ENCODE data around the gene RIPPLY2. TPM values are rescaled to one million over a fixed set of nuclear protein-coding genes. Genes with fewer than 3 reads are reported as not detected.

The RIPPLY2 gene
- total and polyA plus RNA-seq, 4 donors = not detected

GRCh38 chr6:83815631-83816272 lies 37.4 kb upstream of the RIPPLY2 start:
- DNase-seq (ENCODE audit: low spot score) = no peak
- H3K4me3 ChIP-seq (ENCODE audit: low read depth in 1 of 3, low read length in 3 of 3) = no peak overlapping the region
- peaks cover 0 to 4% (median 1%) of the 10 kb centered on the region in 4 donors for H3K27me3 ChIP-seq (ENCODE audit: control insufficient read depth in 4 of 4, insufficient read depth in 4 of 4, low read length in 3 of 4)
- TF ChIP-seq ATF3 (IDR thresholded peaks at IDR 0.05) (no peak), RXRA (IDR thresholded peaks at IDR 0.05) (no peak)
- no peak overlapping the region for H3K27ac ChIP-seq (ENCODE audit: low read depth in 1 of 2, low read length in 2 of 2)
- no peaks in the 10 kb centered on the region for H3K9me3 ChIP-seq (ENCODE audit: control insufficient read depth in 4 of 4, low read length in 3 of 4)
- H3K9ac ChIP-seq (ENCODE audit: low read depth in 1 of 2, low read length in 2 of 2) = no peak overlapping the region
- H3K4me1 ChIP-seq (ENCODE audit: control insufficient read depth in 4 of 4, insufficient read depth in 4 of 4, low read length in 3 of 4) = no peaks in the 10 kb centered on the region
- WGBS = 36% methylated on average over 2 of the region's 2 CpGs
- no peaks in the 10 kb centered on the region for H3K36me3 ChIP-seq (ENCODE audit: control insufficient read depth in 4 of 4, insufficient read depth in 3 of 4, low read depth in 1 of 4, low read length in 3 of 4)

GRCh38 chr6:83822629-83823169 lies 30.5 kb upstream of the RIPPLY2 start:
- 65% methylated on average over 3 of the region's 3 CpGs for WGBS
- Histone ChIP-seq H3K36me3 (ENCODE audit: control insufficient read depth in 4 of 4, insufficient read depth in 3 of 4, low read depth in 1 of 4, low read length in 3 of 4) (no peaks in the 10 kb centered on the region), H3K27me3 (ENCODE audit: control insufficient read depth in 4 of 4, insufficient read depth in 4 of 4, low read length in 3 of 4) (peaks cover 0 to 4% (median 0%) of the 10 kb centered on the region in 4 donors), H3K4me3 (ENCODE audit: low read depth in 1 of 3, low read length in 3 of 3) (no peak overlapping the region), H3K27ac (ENCODE audit: low read depth in 1 of 2, low read length in 2 of 2) (no peak overlapping the region), H3K9ac (ENCODE audit: low read depth in 1 of 2, low read length in 2 of 2) (no peak overlapping the region), H3K9me3 (ENCODE audit: control insufficient read depth in 4 of 4, low read length in 3 of 4) (no peaks in the 10 kb centered on the region), H3K4me1 (ENCODE audit: control insufficient read depth in 4 of 4, insufficient read depth in 4 of 4, low read length in 3 of 4) (no peaks in the 10 kb centered on the region)
- TF ChIP-seq JUND (IDR thresholded peaks at IDR 0.05) (no peak), RXRA (IDR thresholded peaks at IDR 0.05) (no peak), HNF4G (IDR thresholded peaks at IDR 0.05) (no peak), SP1 (IDR thresholded peaks at IDR 0.05) (no peak)
- no peak for DNase-seq (ENCODE audit: low spot score)

DNA sequence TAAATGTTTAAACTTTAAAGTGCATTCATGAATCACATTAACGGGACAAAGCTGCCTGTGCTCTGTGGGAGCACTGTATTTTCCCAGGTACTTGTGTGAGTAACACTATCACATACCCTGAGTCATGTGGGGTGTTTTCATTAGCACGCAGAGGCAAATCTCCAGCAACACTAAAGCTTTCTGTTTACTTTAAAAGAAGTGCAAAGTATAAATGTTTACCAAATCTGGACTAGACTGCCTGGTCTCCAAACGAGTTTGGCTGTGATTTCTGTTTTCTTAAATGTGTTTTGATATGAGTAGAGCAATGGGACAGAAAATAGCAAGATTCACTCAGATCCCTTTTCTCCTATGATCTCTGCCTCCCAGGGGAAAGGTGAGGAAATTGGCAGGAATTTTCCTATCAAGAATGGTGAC lies 28.8 kb upstream of the RIPPLY2 start:
- DNase-seq (ENCODE audit: low spot score) = no peak
- H3K27me3 ChIP-seq (ENCODE audit: control insufficient read depth in 4 of 4, insufficient read depth in 4 of 4, low read length in 3 of 4) = no peaks in the 10 kb centered on the region
- H3K9me3 ChIP-seq (ENCODE audit: control insufficient read depth in 4 of 4, low read length in 3 of 4) = no peaks in the 10 kb centered on the region
- TF ChIP-seq YY1 (IDR thresholded peaks at IDR 0.05) = no peak
- no peak for TF ChIP-seq GABPA (IDR thresholded peaks at IDR 0.05 in 1 of 2, conservative IDR thresholded peaks at IDR 0.05 in 1 of 2)
- TF ChIP-seq EGR1 (IDR thresholded peaks at IDR 0.05; ENCODE audit: low read depth in 2 of 2) = no peak
- TF ChIP-seq SP1 (IDR thresholded peaks at IDR 0.05) = no peak
- TF ChIP-seq NR2F2 (IDR thresholded peaks at IDR 0.05) = no peak
- no peak for TF ChIP-seq TAF1 (conservative IDR thresholded peaks at IDR 0.05)
- TF ChIP-seq FOXA1 (IDR thresholded peaks at IDR 0.05) = no peak
- no peaks in the 10 kb centered on the region for H3K36me3 ChIP-seq (ENCODE audit: control insufficient read depth in 4 of 4, insufficient read depth in 3 of 4, low read depth in 1 of 4, low read length in 3 of 4)
- WGBS = 15% methylated on average over 3 of the region's 3 CpGs
- no peaks in the 10 kb centered on the region for H3K4me1 ChIP-seq (ENCODE audit: control insufficient read depth in 4 of 4, insufficient read depth in 4 of 4, low read length in 3 of 4)
- no peak overlapping the region for H3K27ac ChIP-seq (ENCODE audit: low read depth in 1 of 2, low read length in 2 of 2)
- no peak overlapping the region for H3K4me3 ChIP-seq (ENCODE audit: low read depth in 1 of 3, low read length in 3 of 3)
- no peak overlapping the region for H3K9ac ChIP-seq (ENCODE audit: low read depth in 1 of 2, low read length in 2 of 2)

DNA sequence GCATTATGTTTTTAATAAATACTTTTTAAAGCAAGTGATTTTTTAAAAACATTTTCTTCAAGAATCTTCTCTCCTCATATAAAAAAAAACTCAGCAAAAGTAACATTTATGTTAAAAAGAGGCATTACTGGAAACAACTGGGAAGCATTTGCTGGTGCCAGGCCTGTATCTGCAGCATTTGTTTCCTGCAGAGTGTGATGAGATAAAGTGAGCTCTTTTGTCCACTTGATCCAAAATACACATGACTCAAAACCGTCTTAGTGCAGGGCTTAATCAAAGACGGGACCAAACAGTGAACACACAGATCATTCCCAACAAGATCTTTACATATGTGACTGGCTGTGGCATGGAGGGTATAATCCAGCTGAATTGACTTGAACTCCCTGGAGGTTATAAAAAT lies 28.3 kb upstream of the RIPPLY2 start:
- Histone ChIP-seq H3K27me3 (ENCODE audit: control insufficient read depth in 4 of 4, insufficient read depth in 4 of 4, low read length in 3 of 4) (no peaks in the 10 kb centered on the region), H3K4me3 (ENCODE audit: low read depth in 1 of 3, low read length in 3 of 3) (no peak overlapping the region), H3K27ac (ENCODE audit: low read depth in 1 of 2, low read length in 2 of 2) (no peak overlapping the region), H3K36me3 (ENCODE audit: control insufficient read depth in 4 of 4, insufficient read depth in 3 of 4, low read depth in 1 of 4, low read length in 3 of 4) (no peaks in the 10 kb centered on the region), H3K4me1 (ENCODE audit: control insufficient read depth in 4 of 4, insufficient read depth in 4 of 4, low read length in 3 of 4) (no peaks in the 10 kb centered on the region), H3K9me3 (ENCODE audit: control insufficient read depth in 4 of 4, low read length in 3 of 4) (no peaks in the 10 kb centered on the region), H3K9ac (ENCODE audit: low read depth in 1 of 2, low read length in 2 of 2) (no peak overlapping the region)
- no peak for TF ChIP-seq HNF4G (IDR thresholded peaks at IDR 0.05)
- TF ChIP-seq FOXA1 (IDR thresholded peaks at IDR 0.05) = no peak
- TF ChIP-seq EGR1 (IDR thresholded peaks at IDR 0.05; ENCODE audit: low read depth in 2 of 2) = no peak
- no peak for TF ChIP-seq NR2F2 (IDR thresholded peaks at IDR 0.05)
- no peak for TF ChIP-seq CTCF (IDR thresholded peaks at IDR 0.05; ENCODE audit: low read depth, low read length, missing input control)
- TF ChIP-seq, protein P1, sequence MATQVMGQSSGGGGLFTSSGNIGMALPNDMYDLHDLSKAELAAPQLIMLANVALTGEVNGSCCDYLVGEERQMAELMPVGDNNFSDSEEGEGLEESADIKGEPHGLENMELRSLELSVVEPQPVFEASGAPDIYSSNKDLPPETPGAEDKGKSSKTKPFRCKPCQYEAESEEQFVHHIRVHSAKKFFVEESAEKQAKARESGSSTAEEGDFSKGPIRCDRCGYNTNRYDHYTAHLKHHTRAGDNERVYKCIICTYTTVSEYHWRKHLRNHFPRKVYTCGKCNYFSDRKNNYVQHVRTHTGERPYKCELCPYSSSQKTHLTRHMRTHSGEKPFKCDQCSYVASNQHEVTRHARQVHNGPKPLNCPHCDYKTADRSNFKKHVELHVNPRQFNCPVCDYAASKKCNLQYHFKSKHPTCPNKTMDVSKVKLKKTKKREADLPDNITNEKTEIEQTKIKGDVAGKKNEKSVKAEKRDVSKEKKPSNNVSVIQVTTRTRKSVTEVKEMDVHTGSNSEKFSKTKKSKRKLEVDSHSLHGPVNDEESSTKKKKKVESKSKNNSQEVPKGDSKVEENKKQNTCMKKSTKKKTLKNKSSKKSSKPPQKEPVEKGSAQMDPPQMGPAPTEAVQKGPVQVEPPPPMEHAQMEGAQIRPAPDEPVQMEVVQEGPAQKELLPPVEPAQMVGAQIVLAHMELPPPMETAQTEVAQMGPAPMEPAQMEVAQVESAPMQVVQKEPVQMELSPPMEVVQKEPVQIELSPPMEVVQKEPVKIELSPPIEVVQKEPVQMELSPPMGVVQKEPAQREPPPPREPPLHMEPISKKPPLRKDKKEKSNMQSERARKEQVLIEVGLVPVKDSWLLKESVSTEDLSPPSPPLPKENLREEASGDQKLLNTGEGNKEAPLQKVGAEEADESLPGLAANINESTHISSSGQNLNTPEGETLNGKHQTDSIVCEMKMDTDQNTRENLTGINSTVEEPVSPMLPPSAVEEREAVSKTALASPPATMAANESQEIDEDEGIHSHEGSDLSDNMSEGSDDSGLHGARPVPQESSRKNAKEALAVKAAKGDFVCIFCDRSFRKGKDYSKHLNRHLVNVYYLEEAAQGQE (IDR thresholded peaks at IDR 0.05) = no peak
- TF ChIP-seq TAF1 (conservative IDR thresholded peaks at IDR 0.05) = no peak
- no peak for TF ChIP-seq RAD21 (IDR thresholded peaks at IDR 0.05)
- TF ChIP-seq GABPA (IDR thresholded peaks at IDR 0.05 in 1 of 2, conservative IDR thresholded peaks at IDR 0.05 in 1 of 2) = no peak
- TF ChIP-seq JUND (IDR thresholded peaks at IDR 0.05) = no peak
- WGBS = 15% methylated on average over 2 of the region's 2 CpGs
- no peak for DNase-seq (ENCODE audit: low spot score)

Data from liver (tissue), 9 donors.